HCT116 (cell line): ENCODE measurements around the gene GRID2.

ENCODE experiments used
- ATF3 ChIP-seq: IDR thresholded peaks from 2 replicates; pipeline ENCODE4 v1.6.1; 2012
- CTCF ChIP-seq, 3 experiments: fragments of 200-600 bp in 1 of 3; sonication (generic) in 1 of 3; IDR thresholded peaks in 2 of 3; conservative IDR thresholded peaks in 1 of 3; 2 replicates each; pipeline ENCODE4 v1.5.1; 2012 to 2017; ENCODE audit warnings: low read depth in 2 of 3, low read length in 2 of 3, antibody characterized with exemption in 1 of 3, borderline replicate concordance in 1 of 3, control low read depth in 1 of 3, mild to moderate bottlenecking in 1 of 3, mixed read lengths in 1 of 3, mixed run types in 1 of 3, moderate library complexity in 1 of 3; ENCODE audit not compliant: insufficient read depth in 1 of 3
- MAX ChIP-seq: IDR thresholded peaks from 2 replicates; pipeline ENCODE4 v1.6.1; 2012
- SP1 ChIP-seq: IDR thresholded peaks from 2 replicates; pipeline ENCODE4 v1.6.1; 2012; ENCODE audit warnings: low read depth
- SRF ChIP-seq: IDR thresholded peaks from 2 replicates; pipeline ENCODE4 v1.6.1; 2012; ENCODE audit warnings: low read depth

GRCh38 chr4:92344216-92344615, 40.5 kb downstream of the GRID2 start:
- TF ChIP-seq MAX: no peak
- TF ChIP-seq SRF: no peak
- no peak for TF ChIP-seq CTCF (IDR thresholded peaks at IDR 0.05 in 2 of 3, conservative IDR thresholded peaks at IDR 0.05 in 1 of 3; ENCODE audit: borderline replicate concordance in 1 of 3, insufficient read depth in 1 of 3, low read depth in 2 of 3, low read length in 2 of 3)
- no peak for TF ChIP-seq ATF3
- no peak for TF ChIP-seq SP1
